Measurements from ENCODE around the gene PLXNA4.

The PLXNA4 gene

GRCh38 chr7:132317701-132318351, 258.4 kb downstream of the PLXNA4 start:
- H3K36me3 ChIP-seq (ENCODE audit: low read length): no peaks in the 10 kb centered on the region
- H3K27me3 ChIP-seq (ENCODE audit: low read length): no peaks in the 10 kb centered on the region
- no peak for TF ChIP-seq EZH2phosphoT487 (conservative IDR thresholded peaks at IDR 0.05; ENCODE audit: low read length)
- no peak for TF ChIP-seq CTCF (IDR thresholded peaks at IDR 0.05; ENCODE audit: insufficient read depth, low read length, poor library complexity, severe bottlenecking)
- H3K4me3 ChIP-seq (ENCODE audit: insufficient read depth, low read length, poor library complexity, severe bottlenecking): no peak overlapping the region
- H3K9me3 ChIP-seq (ENCODE audit: insufficient read depth, low read length): no peaks in the 10 kb centered on the region
- no peak overlapping the region for H3K4me2 ChIP-seq (ENCODE audit: low read depth, low read length, poor library complexity, severe bottlenecking)
- no peaks in the 10 kb centered on the region for H3K9me2 ChIP-seq (replicated peaks; ENCODE audit: insufficient read depth, low read length)
- H3K9ac ChIP-seq (ENCODE audit: low read length): no peak overlapping the region
- no peak overlapping the region for H3K27ac ChIP-seq (ENCODE audit: low read depth, low read length)
- no peaks in the 10 kb centered on the region for H3K79me2 ChIP-seq (ENCODE audit: insufficient read depth, low read length)
- no peak overlapping the region for H2AFZ ChIP-seq (ENCODE audit: low read depth, low read length, severe bottlenecking)
- H4K20me1 ChIP-seq (ENCODE audit: low read depth, low read length): no peaks in the 10 kb centered on the region
- no peaks in the 10 kb centered on the region for H3F3A ChIP-seq (ENCODE audit: insufficient read depth)

DNA sequence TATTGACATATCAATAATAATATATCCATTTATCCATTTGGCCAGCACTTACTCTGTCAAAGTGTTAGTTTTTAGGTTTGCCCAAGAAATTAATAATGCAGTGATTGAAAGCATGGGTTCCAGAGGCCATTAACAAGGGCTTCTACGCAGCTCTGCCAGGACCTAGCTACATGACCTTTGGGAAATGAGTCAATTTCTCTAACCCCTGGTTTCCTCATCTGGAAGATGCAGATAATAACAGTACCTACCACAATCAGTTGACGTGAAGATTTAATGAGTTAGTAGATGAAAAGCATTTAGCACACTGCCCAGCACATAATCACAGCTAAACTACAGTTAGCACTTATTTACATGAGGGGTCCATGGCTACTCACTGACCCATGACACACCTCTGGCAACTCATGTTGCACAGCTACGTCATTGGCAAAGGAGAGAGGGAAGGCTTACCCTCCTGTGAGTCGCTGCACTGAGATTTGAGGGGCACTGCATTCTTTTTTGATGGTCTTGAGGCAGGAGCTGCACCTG, 263.7 kb downstream of the PLXNA4 start:
- H2AFZ ChIP-seq (ENCODE audit: low read depth, low read length, severe bottlenecking): no peak overlapping the region
- H4K20me1 ChIP-seq (ENCODE audit: low read depth, low read length): no peaks in the 10 kb centered on the region
- H3K9me3 ChIP-seq (ENCODE audit: insufficient read depth, low read length): no peaks in the 10 kb centered on the region
- H3K4me2 ChIP-seq (ENCODE audit: low read depth, low read length, poor library complexity, severe bottlenecking): no peak overlapping the region
- no peaks in the 10 kb centered on the region for H3F3A ChIP-seq (ENCODE audit: insufficient read depth)
- no peaks in the 10 kb centered on the region for H3K36me3 ChIP-seq (ENCODE audit: low read length)
- no peaks in the 10 kb centered on the region for H3K27me3 ChIP-seq (ENCODE audit: low read length)
- TF ChIP-seq CTCF (IDR thresholded peaks at IDR 0.05; ENCODE audit: insufficient read depth, low read length, poor library complexity, severe bottlenecking): no peak
- TF ChIP-seq EZH2phosphoT487 (conservative IDR thresholded peaks at IDR 0.05; ENCODE audit: low read length): no peak
- H3K9me2 ChIP-seq (replicated peaks; ENCODE audit: insufficient read depth, low read length): no peaks in the 10 kb centered on the region
- H3K27ac ChIP-seq (ENCODE audit: low read depth, low read length): no peak overlapping the region
- no peaks in the 10 kb centered on the region for H3K79me2 ChIP-seq (ENCODE audit: insufficient read depth, low read length)
- H3K9ac ChIP-seq (ENCODE audit: low read length): no peak overlapping the region
- H3K4me3 ChIP-seq (ENCODE audit: insufficient read depth, low read length, poor library complexity, severe bottlenecking): no peak overlapping the region

DNA sequence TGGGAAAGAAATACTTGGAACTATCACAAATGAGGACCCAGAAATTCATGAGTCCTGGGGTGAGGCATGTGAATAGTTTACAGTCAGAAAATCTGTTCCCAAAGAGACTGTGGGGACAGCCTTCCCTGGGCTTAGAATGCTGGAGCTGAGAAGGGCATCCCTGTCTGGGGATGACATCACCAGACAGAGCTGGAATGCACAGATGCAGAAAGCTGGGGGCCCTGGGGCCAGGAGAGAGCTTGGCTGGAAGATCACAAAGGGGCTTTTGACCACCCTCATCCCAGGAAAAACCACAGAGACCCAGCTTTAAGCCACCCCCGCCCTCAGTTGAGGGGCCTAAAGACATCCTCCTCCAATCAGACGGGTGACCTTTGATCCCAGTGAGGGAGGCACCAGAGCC, 264.5 kb downstream of the PLXNA4 start:
- TF ChIP-seq EZH2phosphoT487 (conservative IDR thresholded peaks at IDR 0.05; ENCODE audit: low read length) (no peak), CTCF (IDR thresholded peaks at IDR 0.05; ENCODE audit: insufficient read depth, low read length, poor library complexity, severe bottlenecking) (no peak)
- Histone ChIP-seq H3K27me3 (ENCODE audit: low read length) (no peaks in the 10 kb centered on the region), H3K9me3 (ENCODE audit: insufficient read depth, low read length) (no peaks in the 10 kb centered on the region), H3K9ac (ENCODE audit: low read length) (no peak overlapping the region), H4K20me1 (ENCODE audit: low read depth, low read length) (no peaks in the 10 kb centered on the region), H3K9me2 (replicated peaks; ENCODE audit: insufficient read depth, low read length) (no peaks in the 10 kb centered on the region), H3K79me2 (ENCODE audit: insufficient read depth, low read length) (no peaks in the 10 kb centered on the region), H3K27ac (ENCODE audit: low read depth, low read length) (no peak overlapping the region), H3K36me3 (ENCODE audit: low read length) (no peaks in the 10 kb centered on the region), H3K4me3 (ENCODE audit: insufficient read depth, low read length, poor library complexity, severe bottlenecking) (no peak overlapping the region), H3K4me2 (ENCODE audit: low read depth, low read length, poor library complexity, severe bottlenecking) (no peak overlapping the region), H2AFZ (ENCODE audit: low read depth, low read length, severe bottlenecking) (no peak overlapping the region), H3F3A (ENCODE audit: insufficient read depth) (no peaks in the 10 kb centered on the region)
